Fibroblast of pulmonary artery (primary cell): ENCODE data around the gene PPP4R3A.

ENCODE experiments used
- DNase-seq: peaks from one replicate; pipeline ENCODE4 v3.0.0-alpha.2; 2010; ENCODE audit warnings: low read depth
- H3K4me3 ChIP-seq: replicated peaks from 2 replicates; pipeline ENCODE4 v1.5.1; 2011; ENCODE audit warnings: low read depth, mild to moderate bottlenecking, control low read depth, low read length, moderate library complexity
- CTCF ChIP-seq: IDR thresholded peaks from 2 replicates; pipeline ENCODE4 v1.5.1; 2011; ENCODE audit warnings: mild to moderate bottlenecking, control low read depth, low read length, inconsistent platforms; ENCODE audit errors: missing control alignments

The PPP4R3A gene

GRCh38 chr14:91464615-91465205 is 45.4 kb downstream of the PPP4R3A start:
- TF ChIP-seq CTCF, result no peak
- no peak overlapping the region for H3K4me3 ChIP-seq
- DNase-seq, result no peak

- H3K4me3 ChIP-seq, result no peak overlapping the region
- no peak for DNase-seq
- TF ChIP-seq CTCF, result no peak
These were observed 51.5 kb downstream of the PPP4R3A start for GRCh38 chr14:91458612-91459011.

- no peak for DNase-seq
- no peak overlapping the region for H3K4me3 ChIP-seq
- no peak for TF ChIP-seq CTCF
These were observed 53.8 kb downstream of the PPP4R3A start for GRCh38 chr14:91456283-91456682.

GRCh38 chr14:91454580-91454979 is 55.5 kb downstream of the PPP4R3A start:
- DNase-seq, result no peak
- H3K4me3 ChIP-seq, result no peak overlapping the region
- no peak for TF ChIP-seq CTCF

GRCh38 chr14:91454155-91454554 is 56.0 kb downstream of the PPP4R3A start:
- TF ChIP-seq CTCF, result no peak
- DNase-seq, result no peak
- H3K4me3 ChIP-seq, result no peak overlapping the region

GRCh38 chr14:91453744-91454143 is 56.4 kb downstream of the PPP4R3A start:
- no peak overlapping the region for H3K4me3 ChIP-seq
- TF ChIP-seq CTCF, result no peak
- no peak for DNase-seq

GRCh38 chr14:91444335-91445020 is 65.6 kb downstream of the PPP4R3A start:
- no peak for DNase-seq

More at GRCh38 chr14:91444335-91445020, 65.6 kb downstream of the PPP4R3A start:
- TF ChIP-seq CTCF, result no peak
- H3K4me3 ChIP-seq, result no peak overlapping the region
